T-helper 9 cell (primary cell): ENCODE measurements around the gene PTPMT1.
"Not testable (repeated sequence)": the region's sequence is repeated elsewhere in the genome, so short reads cannot be mapped to it uniquely, and the experiment has no call there.

ENCODE experiments used
- DNase-seq: peaks from one replicate; pipeline ENCODE4 v3.0.0-alpha.2; 2020
- total RNA-seq, 2 donors: gene quantifications; one replicate each; lab custom pipeline; 2026; lab: John Stamatoyannopoulos, UW

The PTPMT1 gene
- total RNA-seq: 6.4 to 7.0 reads per million in 2 donors

DNA sequence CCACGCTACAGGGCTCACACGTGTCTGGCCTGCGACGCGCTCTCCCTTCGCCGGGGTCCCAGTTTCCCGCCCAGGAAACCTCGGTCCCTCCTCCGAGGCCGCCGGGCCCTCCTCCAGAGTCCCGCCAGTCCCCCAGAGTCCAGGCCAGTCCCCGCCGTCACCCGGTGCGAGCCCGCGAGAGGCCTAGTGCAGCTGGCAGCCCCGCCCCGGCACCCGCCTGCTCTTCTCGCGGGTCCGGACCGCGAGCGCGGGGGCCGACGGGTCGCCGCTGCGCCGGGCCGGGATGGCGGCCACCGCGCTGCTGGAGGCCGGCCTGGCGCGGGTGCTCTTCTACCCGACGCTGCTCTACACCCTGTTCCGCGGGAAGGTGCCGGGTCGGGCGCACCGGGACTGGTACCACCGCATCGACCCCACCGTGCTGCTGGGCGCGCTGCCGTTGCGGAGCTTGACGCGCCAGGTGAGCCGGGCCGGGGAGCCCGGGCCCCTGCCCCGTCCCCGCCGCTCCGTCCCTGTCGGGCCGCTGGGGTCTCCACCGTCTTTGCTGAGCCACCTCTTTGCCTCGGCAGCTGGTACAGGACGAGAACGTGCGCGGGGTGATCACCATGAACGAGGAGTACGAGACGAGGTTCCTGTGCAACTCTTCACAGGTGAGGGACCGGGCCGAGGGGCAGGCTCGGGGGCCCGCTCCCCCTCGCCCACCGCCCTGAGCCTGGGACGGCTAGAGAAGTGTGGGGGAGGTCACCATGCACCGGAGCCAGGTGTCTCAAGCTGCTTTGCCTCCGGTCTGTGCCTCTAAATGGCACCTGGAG is at the start of gene PTPMT1:
TSS of gene PTPMT1 (plus strand) at position 260 of the 809 bp plus-strand sequence. CDS start at position 284, 24 bp downstream.
- peak; percentile 44 for DNase-seq

DNA sequence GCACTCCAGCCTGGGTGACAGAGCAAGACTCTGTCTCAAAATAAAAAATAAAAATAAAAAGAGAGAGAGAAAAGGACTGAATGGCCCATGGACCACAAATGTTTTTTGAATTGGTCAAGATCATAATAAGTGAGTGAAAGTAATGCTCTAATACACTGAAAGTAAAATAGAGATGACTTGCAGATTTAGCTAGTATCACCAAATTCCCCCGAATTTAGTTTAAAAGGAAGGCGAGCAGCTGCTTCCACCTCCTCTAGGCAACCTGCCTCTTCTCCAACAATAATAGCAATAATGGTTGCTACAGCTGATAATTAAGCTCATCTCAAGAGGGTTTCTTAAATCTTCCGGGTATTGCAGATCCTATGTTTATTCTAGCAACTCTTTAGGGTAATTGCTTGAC is 49.2 kb upstream of the PTPMT1 start:
- DNase-seq: no peak

- no peak for DNase-seq
Measured at GRCh38 chr11:47516984-47517853, 48.2 kb upstream of the PTPMT1 start.

- no peak for DNase-seq
Measured at GRCh38 chr11:47518212-47518964, 47.0 kb upstream of the PTPMT1 start.

DNA sequence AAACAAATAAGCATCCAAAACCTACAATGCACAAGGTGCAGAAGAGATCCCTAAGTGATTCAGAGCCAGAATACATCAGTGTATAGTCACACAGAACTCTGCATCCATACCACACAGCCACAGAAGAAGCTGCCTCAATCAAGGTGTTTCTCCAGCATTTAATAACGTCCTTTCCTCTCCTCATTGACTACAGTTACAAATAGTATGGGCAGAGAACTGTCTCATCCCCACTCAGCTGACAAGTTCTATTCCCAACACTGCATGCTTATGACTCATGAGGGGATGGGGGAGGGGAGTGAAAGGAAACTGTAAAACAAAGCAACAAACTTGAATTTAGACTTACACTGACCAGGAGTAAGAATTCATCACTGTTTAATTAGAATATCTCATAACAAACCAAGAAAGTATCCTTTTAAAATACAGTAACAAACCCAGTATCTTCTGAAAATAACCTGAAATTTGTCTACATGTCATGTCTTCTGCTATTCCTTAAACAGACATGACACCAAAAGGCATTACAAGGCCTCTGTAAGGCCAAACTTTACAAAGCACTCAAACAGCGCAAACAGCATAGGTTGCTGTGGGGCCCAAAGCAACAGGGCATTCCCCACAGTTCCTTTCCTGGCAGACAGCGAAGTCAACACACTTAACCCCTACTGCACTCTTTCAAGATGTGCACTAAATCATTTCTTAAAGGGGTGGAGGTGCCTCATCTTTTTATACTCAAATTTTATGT is 41.7 kb upstream of the PTPMT1 start:
- DNase-seq: peak; percentile 14

- no peak for DNase-seq
Measured at GRCh38 chr11:47524291-47524874, 41.0 kb upstream of the PTPMT1 start.

- DNase-seq: not testable (repeated sequence)
Measured at GRCh38 chr11:47526032-47526431, 39.4 kb upstream of the PTPMT1 start.

DNA sequence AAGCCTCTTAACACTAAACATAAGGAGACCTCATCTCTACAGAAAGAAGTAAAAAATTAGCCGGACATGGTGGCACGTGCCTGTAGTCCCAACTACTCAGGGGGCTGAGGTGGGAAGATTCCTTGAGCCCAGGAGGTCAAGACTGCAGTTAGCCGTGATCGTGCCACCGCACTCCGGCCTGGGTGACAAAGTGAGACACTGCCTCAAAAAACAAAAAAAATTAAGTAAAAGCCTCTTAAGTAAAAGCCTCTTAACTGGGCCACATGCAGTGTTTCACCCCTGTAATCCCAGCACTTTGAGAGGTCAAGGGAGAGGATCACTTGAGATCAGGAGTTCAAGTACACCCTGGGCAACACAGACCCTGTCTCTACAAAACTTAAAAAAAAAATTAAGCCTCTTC is 38.2 kb upstream of the PTPMT1 start:
- DNase-seq: no peak

DNA sequence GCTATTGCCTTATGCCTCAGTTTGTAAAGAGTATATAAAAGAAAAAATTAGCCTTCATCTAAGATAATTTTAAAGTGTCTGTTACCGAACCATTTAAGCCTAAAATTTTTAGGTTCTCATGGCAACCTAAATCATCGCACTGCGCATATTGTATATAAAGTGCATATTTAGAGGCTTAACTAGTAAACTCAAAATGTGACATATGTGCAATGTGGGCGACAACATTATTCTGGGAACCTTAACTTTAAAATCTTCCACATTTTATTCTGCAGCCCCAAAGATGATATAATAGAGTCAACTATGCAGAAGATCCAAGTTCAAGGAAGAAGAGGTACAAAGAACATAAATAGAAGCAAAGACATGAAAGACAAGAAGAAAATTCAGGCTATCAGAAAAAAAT is 35.4 kb upstream of the PTPMT1 start:
- DNase-seq: no peak

GRCh38 chr11:47530721-47531120 is 34.7 kb upstream of the PTPMT1 start:
- DNase-seq: not testable (repeated sequence)

DNA sequence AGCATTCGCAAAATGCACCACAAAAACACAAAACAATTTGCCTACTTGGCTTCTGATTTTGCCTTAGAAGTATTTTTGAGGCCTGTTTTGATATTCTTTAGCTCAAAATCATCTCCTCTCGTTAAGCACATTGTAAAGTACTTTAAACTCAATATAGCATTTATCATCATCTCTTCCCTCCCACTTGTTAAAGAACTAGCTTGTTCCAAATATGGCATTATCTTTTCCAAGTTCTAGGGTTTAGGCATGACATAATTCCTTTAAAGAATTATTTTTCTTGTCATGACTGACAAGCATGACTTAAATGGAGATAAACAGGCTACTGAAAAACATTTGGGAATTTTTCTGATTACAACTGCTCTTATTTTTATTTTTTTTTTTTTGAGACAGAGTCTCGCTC is 33.7 kb upstream of the PTPMT1 start:
- no peak for DNase-seq

GRCh38 chr11:47532597-47533213 is 32.7 kb upstream of the PTPMT1 start:
- no peak for DNase-seq

DNA sequence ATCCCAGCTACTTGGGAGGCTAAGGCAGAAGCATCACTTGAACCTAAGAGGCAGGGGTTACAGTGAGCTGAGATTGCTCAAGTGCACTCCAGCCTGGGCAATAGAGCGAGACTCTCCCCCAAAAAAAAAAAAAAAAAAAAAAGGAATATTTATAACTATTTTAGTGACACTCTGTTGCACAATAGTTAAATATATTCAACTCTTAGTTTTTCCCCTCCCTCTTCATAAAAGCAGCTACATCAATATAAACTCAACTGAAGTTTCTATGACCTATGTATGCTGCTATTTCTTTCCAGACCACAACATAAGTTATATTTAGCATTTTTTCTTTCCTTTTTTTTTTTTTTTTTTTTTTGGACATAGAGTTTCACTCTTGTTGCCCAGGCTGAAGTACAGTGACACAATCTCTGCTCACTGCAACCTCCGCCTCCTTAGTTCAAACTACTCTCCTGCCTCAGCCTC is 31.7 kb upstream of the PTPMT1 start:
- no peak for DNase-seq

- DNase-seq: no peak
Measured at GRCh38 chr11:47534704-47535251, 30.6 kb upstream of the PTPMT1 start.

DNA sequence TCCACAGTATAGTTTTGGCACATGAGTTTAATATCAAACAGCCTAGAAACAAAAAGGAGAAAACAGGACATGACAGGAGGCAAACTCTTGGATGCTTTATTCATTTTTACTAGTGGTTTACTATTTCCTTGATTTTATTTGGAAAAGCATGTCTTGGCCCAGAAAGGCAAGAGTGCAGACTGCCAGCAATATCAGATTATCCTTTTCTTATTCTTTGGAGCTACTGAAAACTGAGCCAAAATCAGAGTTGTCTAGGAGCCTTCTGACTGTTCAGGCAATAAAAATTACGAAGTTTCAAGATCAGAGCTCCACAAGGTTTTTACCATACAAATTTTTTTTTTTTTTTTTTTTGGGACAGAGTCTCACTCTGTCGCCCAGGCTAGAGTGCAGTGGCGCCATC is 28.5 kb upstream of the PTPMT1 start:
- DNase-seq: no peak

DNA sequence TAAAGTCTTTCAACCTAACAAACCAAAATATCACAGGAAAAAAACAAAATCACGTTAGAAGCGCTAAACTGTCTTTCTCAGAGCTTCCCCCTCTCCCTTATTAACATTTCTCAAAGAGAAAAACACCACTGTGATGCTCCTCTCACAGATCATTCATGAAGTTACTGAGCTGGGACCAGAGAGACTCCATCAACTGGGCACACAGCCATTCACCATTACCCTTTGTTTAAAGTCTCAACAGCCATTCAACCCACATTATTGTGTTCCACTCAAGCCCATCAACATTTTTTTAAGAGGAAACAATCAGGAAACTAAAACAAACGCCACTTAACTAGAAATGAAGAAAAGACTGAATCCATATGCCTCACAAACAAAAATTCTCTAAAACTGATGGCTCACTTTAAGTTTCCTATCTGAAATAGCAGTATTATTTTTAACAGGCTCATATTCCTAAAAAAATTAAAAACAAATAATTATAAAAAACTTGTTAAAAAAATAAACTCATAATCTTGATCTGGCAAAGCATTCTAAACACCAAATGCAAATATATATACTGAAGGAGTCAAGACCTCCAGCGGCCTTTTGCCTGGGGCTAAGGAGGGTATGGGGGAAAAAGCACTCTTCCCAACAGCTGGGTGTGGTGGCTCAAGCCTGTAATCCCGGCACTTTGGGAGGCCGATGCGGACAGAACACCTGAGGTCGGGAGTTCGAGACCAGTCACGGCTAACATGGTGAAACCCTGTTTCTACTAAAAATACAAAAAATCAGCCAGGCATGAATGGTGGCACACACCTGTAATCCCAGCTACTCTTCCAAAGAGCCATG is 26.4 kb upstream of the PTPMT1 start:
- no peak for DNase-seq

- no peak for DNase-seq
Measured at GRCh38 chr11:47539681-47540039, 25.7 kb upstream of the PTPMT1 start.

- DNase-seq: no peak
Measured at GRCh38 chr11:47541070-47541469, 24.3 kb upstream of the PTPMT1 start.

GRCh38 chr11:47545298-47545697 is 20.1 kb upstream of the PTPMT1 start:
- no peak for DNase-seq

DNA sequence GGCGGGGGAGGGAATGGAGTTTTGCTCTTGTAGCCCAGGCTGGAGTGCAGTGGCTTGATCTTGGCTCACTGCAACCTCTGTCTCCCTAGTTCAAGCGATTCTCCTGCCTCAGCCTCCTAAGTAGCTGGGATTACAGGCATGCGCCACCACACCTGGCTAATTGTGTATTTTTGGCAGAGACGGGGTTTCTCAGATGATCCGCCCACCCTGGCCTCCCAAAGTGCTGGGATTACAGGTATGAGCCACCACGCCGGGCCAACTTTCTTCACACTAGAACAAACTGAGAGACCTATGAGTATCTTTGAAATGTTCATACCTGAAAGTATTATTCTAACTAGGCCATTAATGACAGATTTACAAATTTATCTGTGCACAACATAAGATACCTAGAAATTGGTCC is 19.1 kb upstream of the PTPMT1 start:
- not testable (repeated sequence) for DNase-seq
